ENCODE measurements around the gene KRT28.
A peak's percentile ranks its signal among the peaks of the same experiment; 100 is the strongest.
"Not testable (repeated sequence)": the region's sequence is repeated elsewhere in the genome, so short reads cannot be mapped to it uniquely, and the experiment has no call there.

KRT28 gene

GRCh38 chr17:40818733-40819527 lies 19.2 kb upstream of the KRT28 start:
- DNase-seq (ENCODE audit: low spot score), result peak; percentile 92

GRCh38 chr17:40818343-40818732 lies 18.6 kb upstream of the KRT28 start:
- DNase-seq (ENCODE audit: low spot score), result no peak

GRCh38 chr17:40817103-40817682 lies 17.4 kb upstream of the KRT28 start:
- DNase-seq (ENCODE audit: low spot score), result no peak

GRCh38 chr17:40816569-40816968 lies 16.8 kb upstream of the KRT28 start:
- no peak for DNase-seq (ENCODE audit: low spot score)

- DNase-seq (ENCODE audit: low spot score), result no peak
Measured at GRCh38 chr17:40815381-40815780, 15.6 kb upstream of the KRT28 start.

GRCh38 chr17:40814657-40815056 lies 14.9 kb upstream of the KRT28 start:
- not testable (repeated sequence) for DNase-seq (ENCODE audit: low spot score)

GRCh38 chr17:40813804-40814203 lies 14.0 kb upstream of the KRT28 start:
- DNase-seq (ENCODE audit: low spot score), result no peak

- no peak for DNase-seq (ENCODE audit: low spot score)
Measured at GRCh38 chr17:40812639-40813038, 12.9 kb upstream of the KRT28 start.

- DNase-seq (ENCODE audit: low spot score), result no peak
Measured at GRCh38 chr17:40810494-40810893, 10.7 kb upstream of the KRT28 start.

- no peak for DNase-seq (ENCODE audit: low spot score)
Measured at GRCh38 chr17:40809721-40810421, 10.1 kb upstream of the KRT28 start.

- DNase-seq (ENCODE audit: low spot score), result no peak
Measured at GRCh38 chr17:40806131-40806530, 6.4 kb upstream of the KRT28 start.

GRCh38 chr17:40803617-40804082 lies 3.9 kb upstream of the KRT28 start:
- peak; percentile 94 for DNase-seq (ENCODE audit: low spot score)

- DNase-seq (ENCODE audit: low spot score), result no peak
Measured at GRCh38 chr17:40801157-40801556, 1.4 kb upstream of the KRT28 start.

GRCh38 chr17:40800381-40800780 lies 622 bp upstream of the KRT28 start:
- DNase-seq (ENCODE audit: low spot score), result no peak

- DNase-seq (ENCODE audit: low spot score), result no peak
Measured at GRCh38 chr17:40796846-40797245, 2.9 kb downstream of the KRT28 start.

- DNase-seq (ENCODE audit: low spot score), result no peak
Measured at GRCh38 chr17:40795019-40795667, 4.6 kb downstream of the KRT28 start.

- DNase-seq (ENCODE audit: low spot score), result no peak
Measured at GRCh38 chr17:40794466-40794865, 5.3 kb downstream of the KRT28 start.

- no peak for DNase-seq (ENCODE audit: low spot score)
Measured at GRCh38 chr17:40793832-40794231, 5.9 kb downstream of the KRT28 start.

GRCh38 chr17:40791787-40792436 lies 7.8 kb downstream of the KRT28 start:
- DNase-seq (ENCODE audit: low spot score), result no peak

GRCh38 chr17:40791111-40791510 lies 8.6 kb downstream of the KRT28 start:
- DNase-seq (ENCODE audit: low spot score), result no peak

GRCh38 chr17:40782450-40782849 lies 17.3 kb downstream of the KRT28 start, which contains the start of gene KRT27:
TSS of gene KRT27 (minus strand) at chr17:40782550. CDS start at chr17:40782493, 57 bp downstream.
- DNase-seq (ENCODE audit: low spot score), result no peak
